Measurements from ENCODE around the gene OR4E1.

DNA sequence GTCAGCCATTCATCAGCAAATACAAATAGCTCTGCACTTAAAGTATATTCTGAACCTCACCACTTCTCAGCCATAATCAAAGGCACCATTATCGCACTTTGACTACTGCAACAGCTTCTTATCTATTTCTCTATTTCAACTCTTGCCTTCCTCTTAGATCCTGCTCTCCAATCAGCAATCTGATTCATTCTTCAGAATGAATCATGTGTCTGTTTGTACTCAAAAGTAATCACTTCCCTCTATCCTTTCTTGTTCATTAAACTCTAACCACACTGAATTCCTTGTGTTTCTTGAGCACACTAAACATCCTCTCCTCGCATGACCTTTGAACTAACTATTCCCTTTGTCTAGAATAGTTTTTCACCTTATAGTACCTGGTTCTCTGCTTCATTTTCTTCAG, 12.8 kb upstream of the OR4E1 start:
- TF ChIP-seq, protein P1, sequence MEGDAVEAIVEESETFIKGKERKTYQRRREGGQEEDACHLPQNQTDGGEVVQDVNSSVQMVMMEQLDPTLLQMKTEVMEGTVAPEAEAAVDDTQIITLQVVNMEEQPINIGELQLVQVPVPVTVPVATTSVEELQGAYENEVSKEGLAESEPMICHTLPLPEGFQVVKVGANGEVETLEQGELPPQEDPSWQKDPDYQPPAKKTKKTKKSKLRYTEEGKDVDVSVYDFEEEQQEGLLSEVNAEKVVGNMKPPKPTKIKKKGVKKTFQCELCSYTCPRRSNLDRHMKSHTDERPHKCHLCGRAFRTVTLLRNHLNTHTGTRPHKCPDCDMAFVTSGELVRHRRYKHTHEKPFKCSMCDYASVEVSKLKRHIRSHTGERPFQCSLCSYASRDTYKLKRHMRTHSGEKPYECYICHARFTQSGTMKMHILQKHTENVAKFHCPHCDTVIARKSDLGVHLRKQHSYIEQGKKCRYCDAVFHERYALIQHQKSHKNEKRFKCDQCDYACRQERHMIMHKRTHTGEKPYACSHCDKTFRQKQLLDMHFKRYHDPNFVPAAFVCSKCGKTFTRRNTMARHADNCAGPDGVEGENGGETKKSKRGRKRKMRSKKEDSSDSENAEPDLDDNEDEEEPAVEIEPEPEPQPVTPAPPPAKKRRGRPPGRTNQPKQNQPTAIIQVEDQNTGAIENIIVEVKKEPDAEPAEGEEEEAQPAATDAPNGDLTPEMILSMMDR (conservative IDR thresholded peaks at IDR 0.05), result no peak
- TF ChIP-seq ZFX (IDR thresholded peaks at IDR 0.05), result no peak

Measured in C4-2B (cell line).